GM21717 (cell line): ENCODE results near the gene CCDC39.
A peak's percentile ranks its signal among the peaks of the same experiment; 100 is the strongest.
"Not testable (repeated sequence)": the region's sequence is repeated elsewhere in the genome, so short reads cannot be mapped to it uniquely, and the experiment has no call there.

Experiments
- ATAC-seq: cut with Tn5 transposase; IDR thresholded peaks from one replicate; pipeline ENCODE4 v1.9.1; 2021; ENCODE audit warnings: mild to moderate bottlenecking, moderate library complexity; ENCODE audit not compliant: unreplicated experiment

CCDC39 gene

GRCh38 chr3:180626844-180627243 lies 52.4 kb downstream of the CCDC39 start:
- ATAC-seq, result peak; percentile 94

DNA sequence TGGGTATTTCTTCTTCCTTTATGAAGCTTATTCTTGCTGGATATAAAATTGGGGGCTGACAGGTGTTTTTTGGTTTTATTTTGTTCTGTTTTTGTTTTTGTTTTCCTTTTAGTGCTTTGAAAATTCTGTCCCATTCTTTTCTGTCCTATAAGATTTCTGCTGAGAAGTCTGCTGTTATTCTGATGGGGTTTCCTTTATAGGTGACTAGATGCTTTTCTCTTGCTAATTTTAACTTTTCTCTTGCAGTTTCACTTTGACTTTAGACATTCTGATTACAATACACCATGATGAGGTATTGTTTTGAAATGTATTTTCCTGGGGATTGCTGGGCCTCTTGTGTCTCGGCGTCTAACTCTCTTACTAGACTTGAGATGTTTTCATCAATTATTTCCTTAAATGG lies 54.6 kb downstream of the CCDC39 start:
- ATAC-seq, result peak; percentile 73

GRCh38 chr3:180619723-180620122 lies 59.6 kb downstream of the CCDC39 start:
- ATAC-seq, result no peak

DNA sequence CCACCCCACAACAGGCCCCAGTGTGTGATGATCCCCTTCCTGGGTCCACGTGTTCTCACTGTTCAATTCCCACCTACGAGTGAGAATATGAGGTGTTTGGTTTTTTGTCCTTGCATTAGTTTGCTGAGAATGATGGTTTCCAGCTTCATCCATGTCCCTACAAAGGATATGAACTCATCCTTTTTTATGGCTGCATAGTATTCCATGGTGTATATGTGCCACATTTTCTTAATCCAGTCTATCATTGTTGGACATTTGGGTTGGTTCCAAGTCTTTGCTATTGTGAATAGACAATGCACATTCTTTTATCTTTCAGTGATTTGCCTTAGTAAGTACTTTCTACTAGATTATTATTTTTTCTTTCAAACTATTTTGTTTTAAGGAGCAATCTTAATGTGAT lies 60.7 kb downstream of the CCDC39 start:
- ATAC-seq, result not testable (repeated sequence)

DNA sequence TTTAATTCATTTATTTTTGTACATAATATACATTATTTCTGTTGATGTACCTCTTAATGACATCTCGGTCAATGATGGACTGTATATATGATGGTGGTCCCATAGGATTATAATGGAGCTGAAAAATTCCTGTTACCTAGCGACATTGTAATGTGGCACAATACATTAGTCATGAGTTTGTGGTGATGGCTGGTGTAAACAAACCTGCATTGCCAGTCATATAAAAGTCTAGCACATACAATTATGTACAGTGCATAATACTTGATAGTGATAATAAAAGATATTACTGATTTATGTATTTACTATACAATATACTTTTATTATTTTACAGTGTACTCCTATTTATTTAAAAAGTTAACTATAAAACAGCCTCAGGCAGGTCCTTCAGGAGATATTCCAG lies 62.2 kb downstream of the CCDC39 start:
- ATAC-seq, result no peak

DNA sequence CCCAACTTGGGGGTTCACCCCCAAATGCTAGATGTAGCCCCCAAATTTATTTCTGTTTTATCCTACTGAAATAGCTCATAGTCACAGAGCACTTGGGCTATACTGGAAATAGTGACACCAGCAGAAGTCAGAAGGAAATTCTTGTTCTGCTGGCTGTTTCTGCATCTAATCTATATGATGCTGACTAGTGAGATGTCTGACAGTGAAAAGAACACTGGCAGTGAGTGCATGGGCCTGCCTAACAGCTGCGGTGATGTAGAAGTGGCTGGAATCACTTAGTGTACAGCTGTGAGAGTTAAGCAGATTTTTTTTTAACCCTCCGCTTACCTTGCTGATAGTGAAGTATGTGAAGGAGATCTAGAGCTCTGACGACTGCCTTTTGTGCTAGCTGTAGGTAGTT lies 63.3 kb downstream of the CCDC39 start:
- ATAC-seq, result no peak

DNA sequence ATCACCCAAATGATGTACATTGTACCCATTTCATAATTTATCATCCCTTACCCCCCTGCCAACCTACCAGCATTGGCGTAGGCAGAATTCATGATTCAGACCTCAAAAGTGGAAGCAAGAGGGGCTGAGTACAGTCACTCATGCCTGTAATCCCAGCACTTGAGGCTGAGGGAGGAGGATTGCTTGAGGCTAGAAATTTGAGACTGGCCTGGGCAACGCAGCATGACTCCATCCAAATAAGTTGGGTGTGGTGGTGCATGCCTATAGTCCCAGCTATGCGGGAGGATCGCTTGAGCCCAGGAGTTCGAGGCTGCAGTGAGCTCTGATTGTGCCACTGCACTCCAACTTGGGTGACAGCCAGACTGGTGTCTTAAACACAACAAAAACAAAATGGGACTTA lies 66.9 kb downstream of the CCDC39 start:
- no peak for ATAC-seq

DNA sequence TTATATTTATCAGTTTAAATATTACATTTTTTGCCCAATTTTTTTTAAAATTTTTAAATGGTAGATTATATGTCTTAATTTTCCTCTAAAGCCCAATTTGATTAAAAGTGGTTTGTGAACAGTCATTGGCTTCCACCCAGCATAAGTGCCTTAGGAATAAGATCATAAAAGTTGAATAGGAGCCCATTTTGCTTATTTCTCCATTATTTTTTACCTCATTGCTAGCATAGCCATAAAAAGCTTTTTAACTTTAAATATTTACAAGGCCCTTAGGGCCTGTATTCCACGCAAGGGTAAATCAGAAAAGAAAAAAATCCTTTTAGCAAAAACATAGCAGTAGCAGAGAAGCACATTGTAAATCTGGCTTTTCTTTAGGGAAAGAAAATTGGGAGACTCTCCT lies 68.3 kb downstream of the CCDC39 start:
- ATAC-seq, result no peak

DNA sequence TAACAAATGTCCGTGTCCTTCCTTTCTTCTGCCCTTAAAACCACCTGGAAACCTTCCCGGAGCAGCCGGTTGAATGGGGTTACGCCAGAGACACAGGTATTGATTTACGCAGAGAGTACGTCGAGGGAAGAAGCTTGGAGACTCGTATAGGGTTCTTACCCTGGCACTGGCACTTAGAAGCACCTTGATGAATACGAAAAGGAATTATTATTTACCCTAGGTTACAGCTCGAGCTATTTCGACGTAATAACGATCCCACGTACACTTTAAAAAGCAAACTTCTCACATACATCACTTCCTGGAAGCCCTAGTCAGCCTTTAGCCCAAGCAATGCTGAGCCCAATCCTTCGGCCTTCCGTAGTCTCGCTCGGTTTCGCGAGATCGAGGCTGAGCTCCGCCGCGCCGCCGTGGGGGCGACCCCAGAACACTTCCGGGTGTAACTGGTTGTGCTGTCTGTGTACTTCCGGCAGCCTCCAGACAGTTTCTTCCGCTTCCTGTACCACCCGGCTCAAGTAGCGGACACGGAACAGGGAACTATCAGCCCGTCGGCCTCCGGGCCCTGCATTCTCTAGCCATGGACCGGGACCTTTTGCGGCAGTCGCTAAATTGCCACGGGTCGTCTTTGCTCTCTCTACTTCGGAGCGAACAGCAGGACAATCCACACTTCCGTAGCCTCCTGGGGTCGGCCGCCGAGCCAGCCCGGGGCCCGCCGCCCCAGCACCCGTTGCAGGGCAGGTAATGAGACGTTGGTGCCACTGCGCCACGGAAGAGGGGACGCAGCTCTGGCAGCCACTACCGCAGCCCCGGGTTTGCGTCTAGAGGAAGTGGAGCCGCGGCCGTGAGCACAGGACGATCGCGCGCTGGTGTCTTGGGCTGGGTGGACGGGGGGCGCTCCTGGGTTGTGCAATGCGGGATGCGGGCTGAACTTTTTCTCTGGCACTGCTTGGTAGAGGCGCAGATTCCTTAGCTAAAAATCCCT lies 77.3 kb downstream of the CCDC39 start, which contains the start of gene TTC14:
TTC14 (plus strand) TSS at position 476 of the 979 bp plus-strand sequence; CDS start at position 575, 99 bp downstream.
- ATAC-seq, result peak; percentile 97

DNA sequence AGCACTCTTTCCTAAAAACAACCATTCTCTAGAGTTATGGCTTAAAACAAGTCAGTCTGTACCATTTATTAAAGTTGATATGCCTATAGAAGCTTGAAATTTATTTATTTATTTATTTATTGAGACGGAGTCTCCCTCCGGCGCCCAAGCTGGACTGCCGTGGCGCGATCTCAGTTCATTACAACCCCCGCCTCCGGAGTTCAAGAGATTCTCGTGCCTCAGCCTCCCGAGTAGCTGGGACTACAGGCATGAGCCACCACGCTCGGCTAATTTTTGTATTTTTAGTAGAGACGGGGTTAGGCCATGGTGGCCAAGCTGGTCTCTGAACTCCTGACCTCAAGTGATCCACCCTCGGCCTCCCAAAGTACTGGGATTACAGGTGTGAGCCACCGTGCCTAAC lies 78.8 kb downstream of the CCDC39 start:
- ATAC-seq, result no peak

DNA sequence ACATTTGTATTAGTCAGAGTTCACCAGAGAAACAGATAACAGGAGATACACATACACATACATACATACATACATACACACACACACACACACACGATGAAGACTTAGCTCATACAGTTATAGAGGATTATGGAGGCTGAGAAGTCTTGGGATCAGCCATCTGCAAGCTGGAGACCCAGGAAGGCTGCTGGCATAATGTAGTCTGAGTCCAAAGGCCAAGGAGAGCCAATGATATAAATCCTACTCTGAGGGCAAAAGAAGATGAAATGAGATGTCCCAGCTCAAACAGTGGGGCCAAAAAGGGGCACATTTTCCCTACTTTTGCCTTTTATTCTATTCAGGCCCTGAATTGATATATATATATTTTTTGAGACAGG lies 83.7 kb downstream of the CCDC39 start:
- no peak for ATAC-seq

DNA sequence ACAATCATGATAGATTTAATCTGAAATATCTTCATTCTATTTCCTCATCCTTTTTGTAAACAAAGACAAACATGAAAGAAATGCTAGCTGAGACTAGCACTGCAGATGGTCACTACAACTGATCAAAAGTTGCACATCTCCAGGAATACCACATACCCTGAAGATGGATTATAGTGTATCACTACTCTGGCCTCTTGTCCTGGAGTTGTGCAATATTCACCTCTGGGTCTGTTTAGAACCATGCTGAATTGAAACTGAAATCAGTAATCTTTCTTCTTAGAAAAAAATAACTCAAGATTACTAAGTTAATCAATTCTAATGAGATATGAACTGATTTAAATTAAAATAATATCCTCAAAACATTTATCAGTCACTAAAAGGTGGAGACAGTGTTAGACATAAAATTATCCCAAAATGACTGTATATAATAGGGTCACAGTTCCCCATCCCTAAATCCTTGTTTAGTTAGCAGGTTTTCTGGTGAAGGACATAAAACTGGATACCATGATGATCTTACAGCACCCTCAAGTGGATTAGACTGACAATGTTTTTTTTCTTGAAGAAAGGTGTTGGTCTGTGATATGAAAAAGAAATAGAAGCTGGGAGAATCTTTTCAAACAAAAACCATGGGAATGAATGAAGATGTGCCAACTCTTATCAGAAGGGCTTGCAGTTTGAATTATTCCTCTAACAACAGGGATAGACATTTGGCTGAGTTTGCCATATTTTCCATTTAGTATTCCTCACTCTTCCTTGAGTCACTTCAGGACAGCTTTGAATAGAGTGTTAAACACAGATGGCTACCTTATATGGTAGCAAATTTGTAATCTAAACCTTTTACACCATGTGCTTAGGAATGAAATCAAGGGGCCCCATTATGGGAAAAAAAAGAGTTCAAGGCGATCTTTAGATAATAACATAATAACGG lies 84.4 kb downstream of the CCDC39 start:
- peak; percentile 65 for ATAC-seq

DNA sequence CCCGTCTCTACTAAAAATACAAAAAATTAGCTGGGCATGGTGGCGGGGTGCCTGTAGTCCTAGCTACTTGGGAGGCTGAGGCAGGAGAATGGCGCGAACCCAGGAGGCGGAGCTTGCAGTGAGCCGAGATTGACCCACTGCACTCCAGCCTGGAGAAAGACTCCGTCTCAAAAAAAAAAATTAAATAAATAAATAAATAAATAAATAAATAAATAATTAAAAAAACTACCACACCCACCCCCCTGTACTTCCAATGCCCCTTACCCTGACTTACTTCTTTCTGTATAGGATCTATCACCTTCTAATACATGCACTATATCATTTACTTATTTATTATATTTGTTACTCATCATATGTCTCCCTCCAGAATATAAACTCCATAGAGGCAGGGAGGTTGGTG lies 85.7 kb downstream of the CCDC39 start:
- not testable (repeated sequence) for ATAC-seq

GRCh38 chr3:180590396-180590795 lies 88.9 kb downstream of the CCDC39 start:
- ATAC-seq, result no peak

DNA sequence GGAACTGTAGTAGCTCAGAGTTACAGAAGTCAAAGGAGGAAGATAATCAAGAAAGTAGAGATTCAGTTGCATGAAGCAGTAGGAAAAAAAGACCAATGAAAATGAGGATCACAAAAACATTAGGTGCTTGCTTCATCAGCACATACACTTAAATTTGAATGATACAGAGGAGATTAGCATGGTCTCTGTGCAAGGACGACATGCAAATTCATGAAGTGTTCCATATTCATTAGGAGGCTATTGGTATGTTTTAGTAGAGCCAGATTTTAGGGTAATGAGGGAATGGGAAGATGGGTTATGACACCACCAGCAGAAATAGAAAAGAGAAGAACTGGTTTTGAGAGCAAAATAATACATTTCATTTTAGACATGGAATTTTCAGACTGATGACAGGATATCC lies 98.4 kb downstream of the CCDC39 start:
- ATAC-seq, result no peak

- ATAC-seq, result no peak
Observed at GRCh38 chr3:180575571-180575970, 103.7 kb downstream of the CCDC39 start.

DNA sequence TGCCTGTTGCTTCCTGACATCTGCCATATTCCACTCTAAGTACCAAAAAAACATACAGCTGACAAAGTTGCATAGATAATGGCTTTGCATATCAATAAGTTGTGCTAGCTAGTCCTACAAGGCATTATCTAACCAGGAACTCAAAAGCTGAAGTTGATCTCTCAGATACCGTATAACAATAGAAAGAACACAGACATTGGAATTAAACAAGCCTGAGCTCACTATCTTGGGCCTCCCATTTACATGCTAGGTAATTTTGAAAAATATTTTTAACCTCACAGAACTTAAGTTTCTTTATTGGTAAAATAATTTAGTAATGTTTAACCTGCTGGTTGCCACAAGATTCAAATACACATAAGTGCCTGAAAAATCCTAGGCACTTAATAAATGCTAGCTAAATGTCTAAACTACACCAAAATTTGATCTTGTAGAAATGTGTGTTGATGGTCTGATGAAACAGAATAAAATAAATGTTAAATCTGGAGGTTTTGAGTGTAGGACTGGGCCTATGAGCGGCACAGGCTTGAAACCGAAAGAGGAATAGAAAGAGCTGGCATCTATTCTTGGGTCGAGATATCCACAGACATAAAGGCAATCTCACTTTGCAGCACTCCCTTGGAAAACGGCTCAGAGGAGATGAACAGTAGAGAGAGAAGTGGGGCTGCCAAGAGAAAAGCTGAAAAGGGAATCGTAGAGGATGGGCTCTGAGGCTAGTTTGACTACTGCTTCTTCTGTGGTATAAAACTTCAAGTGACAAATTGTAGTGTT lies 107.3 kb downstream of the CCDC39 start:
- ATAC-seq, result peak; percentile 94

- ATAC-seq, result no peak
Observed at GRCh38 chr3:180570238-180570637, 109.1 kb downstream of the CCDC39 start.

- ATAC-seq, result no peak
Observed at GRCh38 chr3:180564676-180565075, 114.6 kb downstream of the CCDC39 start.
